Measurements from ENCODE around the gene ADD3. TPM values are rescaled to one million over a fixed set of nuclear protein-coding genes. Genes with fewer than 3 reads are reported as not detected.

Gene ADD3
- total RNA-seq, 1 experiment from 2014 or later = 59.9 TPM

DNA sequence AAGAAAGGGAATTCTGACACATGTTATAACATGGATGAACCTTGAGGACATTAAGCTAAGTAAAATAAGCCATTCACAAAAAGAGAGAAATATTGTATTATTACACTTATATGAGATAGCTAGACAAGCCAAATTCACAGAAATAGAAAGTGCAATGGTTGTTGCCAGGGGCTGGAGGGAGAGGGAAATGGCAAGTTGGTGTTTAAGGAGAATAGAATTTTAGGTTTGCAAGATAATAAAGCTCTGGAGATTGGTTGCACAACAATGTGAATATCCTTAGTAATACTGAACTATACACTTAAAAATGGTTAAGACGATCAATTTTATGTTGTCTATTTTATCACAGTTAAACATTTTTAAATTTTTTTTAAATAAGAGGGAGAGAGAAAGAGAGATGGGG is 25.0 kb upstream of the ADD3 start:
- Histone ChIP-seq H2BK15ac (ENCODE audit: low read depth, low read length) (no peak overlapping the region), H3T11ph (ENCODE audit: low read length) (no peak overlapping the region), H3K9me3 (ENCODE audit: control insufficient read depth, low read depth, low read length) (no peaks in the 10 kb centered on the region), H3K4ac (ENCODE audit: low read depth, low read length) (no peak overlapping the region), H4K91ac (ENCODE audit: insufficient read length, low read depth, low read length) (no peak overlapping the region), H3K27me3 (ENCODE audit: insufficient read depth, low read length) (no peaks in the 10 kb centered on the region), H2BK5ac (ENCODE audit: insufficient read length, low read length) (no peak overlapping the region), H3K14ac (ENCODE audit: insufficient read depth, low read length) (no peak overlapping the region), H3K23ac (ENCODE audit: insufficient read length, low read depth, low read length) (no peak overlapping the region), H4K5ac (ENCODE audit: insufficient read length, low read depth, low read length) (no peak overlapping the region), H3K4me2 (ENCODE audit: insufficient read depth, insufficient read length, low read length) (no peak overlapping the region), H3K79me2 (ENCODE audit: insufficient read depth, low read length) (no peaks in the 10 kb centered on the region), H2BK12ac (ENCODE audit: insufficient read length, low read depth, low read length) (no peak overlapping the region), H3K4me1 (ENCODE audit: insufficient read depth, low read length) (no peaks in the 10 kb centered on the region), H3K18ac (ENCODE audit: insufficient read length, low read depth, low read length) (no peak overlapping the region), H3K79me1 (ENCODE audit: insufficient read depth, low read depth, low read length, poor library complexity, severe bottlenecking) (no peaks in the 10 kb centered on the region), H2AK5ac (ENCODE audit: insufficient read length, low read length) (no peak overlapping the region), H2BK20ac (ENCODE audit: low read depth, low read length, poor library complexity, severe bottlenecking) (no peak overlapping the region), H3K56ac (ENCODE audit: insufficient read length, low read depth, low read length) (no peak overlapping the region), H4K20me1 (ENCODE audit: control insufficient read depth, insufficient read depth, insufficient read length) (no peaks in the 10 kb centered on the region), H3K27ac (ENCODE audit: insufficient read length, low read depth, low read length) (no peak overlapping the region), H3K23me2 (ENCODE audit: insufficient read length, low read depth, low read length, poor library complexity, severe bottlenecking) (no peaks in the 10 kb centered on the region), H2BK120ac (ENCODE audit: low read depth, low read length, poor library complexity, severe bottlenecking) (no peak overlapping the region), H3K9ac (ENCODE audit: extremely low read depth, insufficient read length, low read length) (no peak overlapping the region), H4K8ac (replicated peaks; ENCODE audit: insufficient read length, low read depth, low read length) (no peak overlapping the region), H2AFZ (ENCODE audit: low read length) (no peak overlapping the region)
- peaks cover 4 to 8% (median 5%) of the 10 kb centered on the region in 3 experiments; a peak in 5 of 7 replicates for H3K36me3 Mint-ChIP-seq (ENCODE audit: insufficient read depth in 1 of 3, low read depth in 3 of 3)
- TF ChIP-seq CTCF (conservative IDR thresholded peaks at IDR 0.05) = no peak
- peaks cover 15 to 16% of the 10 kb centered on the region in 2 experiments for H3K4me1 Mint-ChIP-seq
- peaks cover 6 to 9% of the 10 kb centered on the region in 2 experiments; a peak in 2 of 5 replicates for H3K9me3 Mint-ChIP-seq
- no peaks in the 10 kb centered on the region for H3K27me3 Mint-ChIP-seq (ENCODE audit: low read depth)
- no peak overlapping the region for H3K4me3 Mint-ChIP-seq
- no CpG with 5 or more reads among the region's 1 CpG for WGBS (ENCODE audit: extremely low coverage, insufficient read length, low lambda C conversion rate)
- DNase-seq = no peak
- no peak overlapping the region for H3K27ac Mint-ChIP-seq

Measured in H9 (cell line).